ENCODE measurements around the gene MSH6. TPM values are rescaled to one million over a fixed set of nuclear protein-coding genes. Genes with fewer than 3 reads are reported as not detected.
A peak's percentile ranks its signal among the peaks of the same experiment; 100 is the strongest.

The MSH6 gene
- total and polyA plus RNA-seq, 2 of the 13 experiments (the other 11 are each of a cell fraction or from before 2014, with no cell fraction given), result 20.8 to 113 TPM

DNA sequence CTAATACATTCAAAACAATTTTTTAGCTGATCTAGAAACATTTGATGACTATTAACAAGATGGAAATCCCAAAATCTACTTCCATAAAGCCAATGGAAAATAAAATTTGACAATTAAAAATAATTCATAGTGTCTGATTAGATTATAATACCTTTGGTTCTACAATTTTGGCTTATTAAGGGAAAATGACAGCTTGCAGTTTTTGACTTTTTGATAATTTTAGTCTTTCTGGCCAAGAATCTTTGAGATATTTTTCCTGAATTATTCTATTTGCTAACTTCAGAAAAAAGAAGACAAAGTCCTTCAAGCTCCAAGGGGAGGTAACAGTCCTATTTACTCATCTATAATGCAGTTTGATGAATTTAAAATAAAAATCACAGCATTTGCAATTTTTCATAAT lies 39.6 kb downstream of the MSH6 start:
- ATAC-seq, result no peak
- no peaks in the 10 kb centered on the region for H4K20me1 ChIP-seq (ENCODE audit: insufficient read depth, low read length)
- ChIA-PET CTCF (ENCODE audit: low intra/inter-chr PET ratio, low total read pairs) (no interaction called here), POLR2A (no interaction called here)
- H3K4me2 ChIP-seq (ENCODE audit: low read depth, low read length), result no peak overlapping the region
- H3K27me3 ChIP-seq (ENCODE audit: control insufficient read depth in 1 of 2, insufficient read depth in 2 of 2, low read length in 2 of 2), result no peaks in the 10 kb centered on the region
- H3K4me3 ChIP-seq (replicated peaks in 1 of 3; ENCODE audit: insufficient read depth in 1 of 3, low read depth in 2 of 3, low read length in 3 of 3), result no peak overlapping the region
- H3K9me3 ChIP-seq (ENCODE audit: low read length), result no peaks in the 10 kb centered on the region
- H3K4me1 ChIP-seq (ENCODE audit: insufficient read depth, low read length), result no peaks in the 10 kb centered on the region
- TF ChIP-seq ZNF451 (CRISPR knock-in tag; IDR thresholded peaks at IDR 0.05) (no peak), ZNF614 (CRISPR knock-in tag; IDR thresholded peaks at IDR 0.05; ENCODE audit: borderline replicate concordance) (no peak), FOXK1 (CRISPR knock-in tag; IDR thresholded peaks at IDR 0.05; ENCODE audit: borderline replicate concordance, low read depth) (no peak), PAF1 (CRISPR knock-in tag; IDR thresholded peaks at IDR 0.05) (no peak), ZNF431 (CRISPR knock-in tag; IDR thresholded peaks at IDR 0.05; ENCODE audit: borderline replicate concordance, low read depth) (no peak), ZNF383 (CRISPR knock-in tag; IDR thresholded peaks at IDR 0.05; ENCODE audit: borderline replicate concordance) (no peak), MAFK (conservative IDR thresholded peaks at IDR 0.05 in 1 of 2, IDR thresholded peaks at IDR 0.05 in 1 of 2; ENCODE audit: low read length in 2 of 2) (peak; percentile 64 to 83; a peak in 3 of 4 replicates), GATA4 (IDR thresholded peaks at IDR 0.05; ENCODE audit: borderline replicate concordance, low read depth) (no peak), RAD51 (IDR thresholded peaks at IDR 0.05; ENCODE audit: borderline replicate concordance) (no peak), AGO2 (optimal IDR thresholded peaks at IDR 0.05; ENCODE audit: low read depth, low read length) (no peak), GZF1 (CRISPR knock-in tag; IDR thresholded peaks at IDR 0.05) (no peak), ZNF180 (CRISPR knock-in tag; IDR thresholded peaks at IDR 0.05; ENCODE audit: borderline replicate concordance, low read depth) (no peak), ZSCAN22 (CRISPR knock-in tag; IDR thresholded peaks at IDR 0.05) (no peak), MAFF (IDR thresholded peaks at IDR 0.05; ENCODE audit: low read depth, low read length) (peak; percentile 67; the same call in 1 of the 2 replicates)
- no peak overlapping the region for H3K9ac ChIP-seq (ENCODE audit: insufficient read depth, low read depth, low read length)
- H3K36me3 ChIP-seq (replicated peaks in 1 of 2; ENCODE audit: control insufficient read depth in 1 of 2, insufficient read depth in 2 of 2, low read length in 2 of 2), result peaks cover 16 to 83% of the 10 kb centered on the region in 2 experiments
- no peak for FAIRE-seq
- H2AFZ ChIP-seq (ENCODE audit: low read length), result no peak overlapping the region
- BruUV-seq (replicated peaks), result no TSS peak
- DNase-seq (ENCODE audit: low spot score), result no peak
- intact Hi-C loops (cut with micrococcal nuclease; ENCODE audit: unreplicated experiment), result no loop called here
- no peaks in the 10 kb centered on the region for H3K79me2 ChIP-seq (ENCODE audit: insufficient read depth, low read length)
- in situ Hi-C loops (cut with HindIII; ENCODE audit: extremely low pct_ligation_motif_present, low pct_unique_long_range_greater_than_20kb), result no loop called here
- H3K27ac ChIP-seq (ENCODE audit: extremely low read length, insufficient read depth, low read length), result no peak overlapping the region
